NCI-H2081 treated with DMSO at 0.1 percent for 48 hours (cell line): ENCODE measurements around the gene NMUR2.

Source experiments
- DNase-seq: peaks from one replicate; lab custom pipeline; 2025; lab: John Stamatoyannopoulos, UW

Gene NMUR2

DNA sequence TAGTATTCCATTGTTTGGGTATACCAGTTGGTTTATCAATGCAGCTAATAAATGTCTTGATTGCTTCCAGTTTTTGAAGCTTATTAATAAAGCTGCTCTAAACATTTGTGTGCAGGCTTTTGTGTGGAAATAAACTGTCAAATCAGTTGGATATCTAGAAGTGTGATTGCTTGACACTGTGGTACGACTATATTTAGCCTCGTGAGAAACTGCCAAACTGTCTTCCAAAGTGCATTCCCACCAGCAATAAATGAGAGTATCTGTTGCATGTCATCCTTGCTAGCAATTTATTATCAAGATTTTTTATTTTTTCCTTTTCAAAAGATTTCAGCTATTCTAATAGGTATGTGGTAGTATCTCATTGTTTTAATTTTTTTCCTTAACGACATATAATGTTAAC, 37.5 kb downstream of the NMUR2 start:
- no peak for DNase-seq

GRCh38 chr5:152366716-152367115, 38.4 kb downstream of the NMUR2 start:
- no peak for DNase-seq

DNA sequence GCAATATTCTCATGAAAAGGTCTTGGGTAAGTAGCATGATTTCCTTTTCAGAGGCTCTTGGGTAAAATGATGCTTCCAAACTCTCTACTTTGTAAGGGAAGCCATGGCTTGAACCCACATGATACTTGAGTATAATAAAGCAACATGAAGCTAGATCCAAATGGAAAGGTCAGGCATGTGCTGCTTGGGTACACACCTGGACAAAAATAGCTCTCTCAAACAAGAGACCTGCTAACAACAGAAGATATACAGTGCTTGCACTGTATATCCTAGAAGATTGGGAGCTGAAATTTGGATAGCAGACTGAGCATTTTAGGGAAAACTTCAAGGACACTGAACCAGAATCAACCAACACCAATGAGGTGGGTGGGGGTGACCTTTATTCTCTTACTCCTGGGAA, 40.2 kb downstream of the NMUR2 start:
- DNase-seq: no peak

GRCh38 chr5:152364172-152364571, 40.9 kb downstream of the NMUR2 start:
- DNase-seq: no peak

GRCh38 chr5:152358861-152359568, 46.1 kb downstream of the NMUR2 start:
- DNase-seq: no peak

- no peak for DNase-seq
Observed at GRCh38 chr5:152356506-152356905, 48.6 kb downstream of the NMUR2 start.

DNA sequence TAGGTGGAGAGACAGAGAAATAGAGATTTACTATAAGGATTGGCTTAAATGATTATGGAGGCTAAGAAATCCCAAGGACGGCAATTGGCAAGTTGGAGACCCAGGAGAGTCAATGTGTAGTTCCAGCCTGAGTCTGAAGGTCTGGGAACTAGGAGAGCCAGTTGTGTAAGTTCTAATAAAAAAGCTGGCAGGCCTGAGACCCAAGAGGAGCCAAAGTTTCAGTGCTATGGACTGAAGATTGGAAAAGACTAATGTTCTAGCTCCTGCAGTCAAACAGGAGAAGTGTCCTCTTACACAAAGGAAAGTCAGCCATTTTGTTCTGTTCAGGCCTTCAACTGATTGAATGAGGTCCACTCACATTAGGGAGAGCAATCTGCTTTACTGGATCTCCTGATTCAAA, 50.0 kb downstream of the NMUR2 start:
- no peak for DNase-seq

DNA sequence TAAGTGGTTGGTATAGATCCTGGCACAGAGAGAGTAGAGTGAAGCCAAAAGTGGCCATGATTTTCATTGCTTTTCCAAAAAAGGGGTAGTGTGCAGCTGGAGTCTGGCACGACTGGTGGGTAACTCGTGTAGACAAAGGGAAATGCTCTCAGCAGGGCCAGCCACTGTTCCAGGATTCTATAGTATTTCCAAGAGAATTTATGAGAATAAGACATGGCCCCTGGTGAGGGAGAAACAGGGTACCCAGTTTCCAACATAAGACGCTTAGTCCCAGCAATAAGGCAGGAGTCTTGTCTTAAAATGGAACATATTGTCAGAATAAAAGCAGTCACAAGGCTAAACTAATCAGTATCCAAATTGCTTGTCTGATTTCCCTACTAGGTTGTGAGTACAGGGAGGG, 52.1 kb downstream of the NMUR2 start:
- no peak for DNase-seq

DNA sequence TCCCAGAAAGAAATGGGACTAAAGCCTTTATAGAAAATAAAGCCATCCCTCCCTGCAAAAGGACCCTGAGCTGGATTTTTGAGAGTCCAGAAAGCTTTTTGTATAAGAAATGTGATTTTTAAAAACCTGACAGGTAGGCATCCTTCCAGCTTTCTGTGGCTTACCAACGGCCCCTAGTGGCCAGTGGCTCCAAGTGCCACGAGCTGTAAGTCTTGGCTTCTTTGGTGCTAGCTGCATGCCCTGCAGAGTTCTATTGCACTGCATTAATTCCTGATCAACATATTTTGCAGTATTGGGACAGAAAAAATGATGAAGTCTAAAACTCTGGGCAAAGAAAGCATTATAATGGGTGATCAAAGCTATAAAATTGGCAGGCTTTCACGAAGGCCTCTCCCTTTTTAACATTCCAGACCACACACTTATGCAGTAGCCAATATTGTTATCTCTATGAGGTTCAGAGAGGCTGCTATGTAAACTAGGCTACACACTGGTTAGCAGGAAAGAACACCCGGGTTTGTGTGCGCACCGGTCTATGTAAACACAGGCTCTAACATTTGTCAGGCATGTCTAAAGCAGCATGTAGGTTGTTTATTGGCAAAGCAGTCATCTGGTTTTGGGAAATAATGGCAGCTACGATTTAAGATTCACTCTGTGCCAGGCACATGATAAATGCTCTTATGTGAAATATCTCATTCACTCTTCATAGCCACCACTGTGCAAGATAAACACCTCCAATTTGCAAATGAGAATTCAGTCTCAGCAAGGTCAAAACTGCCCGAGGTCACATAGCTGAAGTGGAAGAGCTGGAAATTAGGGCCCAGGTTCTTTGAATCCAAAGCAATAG, 55.2 kb downstream of the NMUR2 start:
- peak; percentile 4 for DNase-seq
